A673 (cell line): ENCODE data around the gene DEAF1. TPM values are rescaled to one million over a fixed set of nuclear protein-coding genes. Genes with fewer than 3 reads are reported as not detected.

Source experiments
- BruUV-seq: library from RNA; stranded (reverse); fragments of 400-500 nt; replicated peaks from 2 replicates; lab custom pipeline; 2021; lab: Mats Ljungman, UMichigan
- CTCF ChIA-PET: fragments of 300-600 bp; sonication (Branson Sonifier 250); formaldehyde crosslinking; loops from one replicate; lab custom pipeline; 2022; ENCODE audit warnings: antibody characterized with exemption; lab: Charles Lee
- POLR2A ChIA-PET: fragments of 300-600 bp; sonication (Branson Sonifier 250); formaldehyde crosslinking; loops from one replicate; lab custom pipeline; 2022; ENCODE audit warnings: antibody characterized with exemption; ENCODE audit not compliant: low non-redundant PET; lab: Charles Lee
- DNase-seq: peaks from one replicate; pipeline ENCODE4 v3.0.0-alpha.2; 2015; ENCODE audit warnings: low spot score
- H3K27ac ChIP-seq: fragments of 200-600 bp; sonication (generic); 2 replicates; pipeline ENCODE4 v1.5.1; 2016; ENCODE audit warnings: mixed run types, low read depth, mild to moderate bottlenecking, mixed read lengths, antibody characterized with exemption, low read length; ENCODE audit not compliant: poor library complexity, severe bottlenecking
- H3K27me3 ChIP-seq: fragments of 200-600 bp; sonication (generic); replicated peaks from 2 replicates; pipeline ENCODE4 v1.6.1; 2017; ENCODE audit warnings: mixed run types, low read depth, mild to moderate bottlenecking, mixed read lengths, antibody characterized with exemption, low read length; ENCODE audit not compliant: insufficient read depth, poor library complexity
- H3K36me3 ChIP-seq: fragments of 200-600 bp; sonication (generic); 2 replicates; pipeline ENCODE4 v1.6.1; 2016; ENCODE audit warnings: mixed run types, mild to moderate bottlenecking, mixed read lengths, antibody characterized with exemption, low read length; ENCODE audit not compliant: insufficient read depth, poor library complexity, severe bottlenecking
- H3K4me1 ChIP-seq: fragments of 200-600 bp; sonication (generic); 2 replicates; pipeline ENCODE4 v1.6.1; 2017; ENCODE audit warnings: mixed run types, mild to moderate bottlenecking, mixed read lengths, antibody characterized with exemption, low read length; ENCODE audit not compliant: insufficient read depth, poor library complexity, severe bottlenecking
- H3K4me3 ChIP-seq: fragments of 200-600 bp; sonication (generic); 2 replicates; pipeline ENCODE4 v1.5.1; 2016; ENCODE audit warnings: low read depth, mixed run types, mild to moderate bottlenecking, mixed read lengths, low read length; ENCODE audit not compliant: poor library complexity, severe bottlenecking
- H3K9me3 ChIP-seq: fragments of 200-600 bp; sonication (generic); 2 replicates; pipeline ENCODE4 v1.6.1; 2016; ENCODE audit warnings: mixed run types, low read depth, mild to moderate bottlenecking, mixed read lengths, antibody characterized with exemption, low read length; ENCODE audit not compliant: poor library complexity, severe bottlenecking
- EZH2 ChIP-seq: fragments of 200-600 bp; sonication (generic); IDR thresholded peaks from 2 replicates; pipeline ENCODE4 v1.6.1; 2017; ENCODE audit warnings: borderline replicate concordance, low read depth, mild to moderate bottlenecking, mixed read lengths, antibody characterized with exemption, low read length; ENCODE audit not compliant: poor library complexity, severe bottlenecking
- intact Hi-C: fragments of 100-400 bp; cut with micrococcal nuclease; formaldehyde crosslinking; loops from one replicate; pipeline ENCODE4 v1.10.0; 2022; ENCODE audit not compliant: unreplicated experiment
- total RNA-seq: library from RNA; stranded (reverse); gene quantifications from 2 replicates; pipeline ENCODE4 v1.2.3, GENCODE V29; 2021
- TF ChIP-seq, protein P1 (sequence below): fragments of 300-800, 200-600 bp; sonication (generic); conservative IDR thresholded peaks from 2 replicates; pipeline ENCODE4 v1.5.1; 2017; ENCODE audit warnings: low read depth, mild to moderate bottlenecking, antibody characterized with exemption, low read length, moderate library complexity, mixed read lengths

Gene DEAF1
- total RNA-seq, 1 experiment from 2014 or later: 56.7 TPM

DNA sequence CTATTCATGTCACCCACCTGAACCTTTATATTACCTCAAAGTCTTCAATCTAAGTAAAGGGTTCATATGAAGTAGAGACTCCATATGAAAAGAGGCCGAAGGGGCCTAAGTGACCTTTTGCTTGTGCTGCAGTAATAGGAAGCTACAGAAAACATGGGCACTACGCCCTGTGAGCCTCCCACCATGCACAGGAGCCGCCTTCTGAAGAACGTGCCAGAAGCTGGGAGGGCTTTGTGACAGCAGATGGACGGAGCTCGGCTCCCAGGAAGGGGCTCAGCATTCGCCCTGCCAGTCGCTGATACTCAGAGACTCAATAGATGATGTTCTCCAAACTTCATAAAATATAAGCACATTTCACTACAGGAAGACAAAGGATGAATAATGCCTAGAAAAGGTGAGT is 21.2 kb downstream of the DEAF1 start:
- Histone ChIP-seq H3K36me3 (peaks cover 20% of the 10 kb centered on the region), H3K4me1 (no peaks in the 10 kb centered on the region), H3K4me3 (no peak overlapping the region), H3K9me3 (no peaks in the 10 kb centered on the region), H3K27ac (no peak overlapping the region), H3K27me3 (no peaks in the 10 kb centered on the region)
- DNase-seq: no peak
- TF ChIP-seq, protein P1, sequence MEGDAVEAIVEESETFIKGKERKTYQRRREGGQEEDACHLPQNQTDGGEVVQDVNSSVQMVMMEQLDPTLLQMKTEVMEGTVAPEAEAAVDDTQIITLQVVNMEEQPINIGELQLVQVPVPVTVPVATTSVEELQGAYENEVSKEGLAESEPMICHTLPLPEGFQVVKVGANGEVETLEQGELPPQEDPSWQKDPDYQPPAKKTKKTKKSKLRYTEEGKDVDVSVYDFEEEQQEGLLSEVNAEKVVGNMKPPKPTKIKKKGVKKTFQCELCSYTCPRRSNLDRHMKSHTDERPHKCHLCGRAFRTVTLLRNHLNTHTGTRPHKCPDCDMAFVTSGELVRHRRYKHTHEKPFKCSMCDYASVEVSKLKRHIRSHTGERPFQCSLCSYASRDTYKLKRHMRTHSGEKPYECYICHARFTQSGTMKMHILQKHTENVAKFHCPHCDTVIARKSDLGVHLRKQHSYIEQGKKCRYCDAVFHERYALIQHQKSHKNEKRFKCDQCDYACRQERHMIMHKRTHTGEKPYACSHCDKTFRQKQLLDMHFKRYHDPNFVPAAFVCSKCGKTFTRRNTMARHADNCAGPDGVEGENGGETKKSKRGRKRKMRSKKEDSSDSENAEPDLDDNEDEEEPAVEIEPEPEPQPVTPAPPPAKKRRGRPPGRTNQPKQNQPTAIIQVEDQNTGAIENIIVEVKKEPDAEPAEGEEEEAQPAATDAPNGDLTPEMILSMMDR: no peak
- no peak for TF ChIP-seq EZH2
- BruUV-seq: no TSS peak
- ChIA-PET CTCF (no interaction called here), POLR2A (interaction anchor here (0.5 kb wide), 1 partner anchor 74 kb away, joined by 4 read pairs; no protein-coding TSS in a partner anchor)
- intact Hi-C loops: no loop called here

DNA sequence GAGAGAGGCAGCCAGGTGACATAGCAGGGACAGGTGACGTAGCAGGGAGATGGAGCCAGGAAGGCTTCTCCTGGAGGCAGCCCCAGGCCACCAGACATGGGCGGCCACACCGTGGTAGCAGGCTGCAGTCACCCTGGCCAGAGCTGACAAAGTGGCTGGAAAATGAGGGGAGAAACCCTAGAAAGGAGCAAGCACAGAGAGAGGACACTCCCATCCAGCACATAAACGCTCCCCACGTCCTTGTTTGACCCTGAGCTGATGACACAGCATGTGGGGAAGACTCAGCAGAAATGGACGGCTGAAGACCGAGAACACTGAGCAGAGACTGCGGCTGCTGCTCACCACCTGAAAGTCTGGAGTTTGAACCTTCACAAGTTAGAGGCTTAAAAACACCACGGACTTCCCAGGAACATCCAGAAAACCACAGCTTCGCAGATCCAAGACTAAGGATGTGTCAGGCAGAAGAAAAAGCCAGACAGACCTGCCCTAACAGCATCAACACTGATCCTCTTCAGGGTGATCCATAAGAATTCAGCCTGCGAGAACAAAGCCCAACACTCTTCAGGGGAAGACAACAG is 29.2 kb downstream of the DEAF1 start:
- Histone ChIP-seq H3K27ac (peak overlapping the region; percentile 47), H3K27me3 (no peaks in the 10 kb centered on the region), H3K9me3 (no peaks in the 10 kb centered on the region), H3K4me1 (peaks cover 13% of the 10 kb centered on the region), H3K36me3 (peaks cover 9% of the 10 kb centered on the region), H3K4me3 (no peak overlapping the region)
- no peak for TF ChIP-seq EZH2
- TF ChIP-seq, protein P1: no peak
- POLR2A ChIA-PET: no interaction called here
- no TSS peak for BruUV-seq
- CTCF ChIA-PET: no interaction called here
- DNase-seq: no peak
- intact Hi-C loops: no loop called here

DNA sequence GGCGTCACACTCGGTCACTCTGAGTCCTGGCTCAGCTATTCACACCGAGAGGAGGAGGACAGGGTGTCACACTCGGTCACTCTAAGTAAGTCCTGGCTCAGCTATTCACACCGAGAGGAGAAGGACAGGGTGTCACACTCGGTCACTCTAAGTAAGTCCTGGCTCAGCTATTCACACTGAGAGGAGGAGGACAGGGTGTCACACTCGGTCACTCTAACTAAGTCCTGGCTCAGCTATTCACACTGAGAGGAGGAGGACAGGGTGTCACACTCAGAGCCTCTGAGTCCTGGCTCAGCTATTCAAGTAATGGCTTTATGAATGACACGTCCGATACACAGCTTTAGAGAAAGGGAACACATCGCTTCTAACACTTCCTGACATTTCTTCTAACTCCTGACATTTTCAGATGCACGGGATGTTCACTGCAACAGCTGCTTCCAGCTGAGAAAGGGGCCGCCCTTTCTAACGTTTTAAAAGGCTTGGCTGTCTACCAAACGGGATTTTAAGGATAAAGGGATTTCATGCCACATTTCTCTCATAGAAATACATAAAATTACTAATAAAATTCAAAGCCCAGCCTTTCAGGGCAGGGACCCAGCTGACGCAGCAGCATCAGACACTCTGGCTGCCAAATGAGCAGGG is 29.8 kb downstream of the DEAF1 start:
- Histone ChIP-seq H3K27me3 (no peaks in the 10 kb centered on the region), H3K9me3 (no peaks in the 10 kb centered on the region), H3K27ac (peak overlapping the region; percentile 47), H3K4me1 (peaks cover 17% of the 10 kb centered on the region), H3K4me3 (no peak overlapping the region), H3K36me3 (peaks cover 9% of the 10 kb centered on the region)
- intact Hi-C loops: no loop called here
- ChIA-PET POLR2A (no interaction called here), CTCF (no interaction called here)
- peak; percentile 78 for DNase-seq
- no TSS peak for BruUV-seq
- TF ChIP-seq, protein P1: no peak
- no peak for TF ChIP-seq EZH2
